K562 (cell line): Measurements from ENCODE around the gene MEGF11. TPM values are rescaled to one million over a fixed set of nuclear protein-coding genes. Genes with fewer than 3 reads are reported as not detected.

Experiments used
- ATAC-seq: fragments of 200-7000 bp; cut with Tn5 transposase; 3 replicates; pipeline ENCODE4 v1.9.1; 2020; ENCODE audit warnings: moderate library complexity
- BruUV-seq: library from RNA; stranded (reverse); fragments of 400-500 nt; replicated peaks from 2 replicates; lab custom pipeline; 2021; lab: Mats Ljungman, UMichigan
- CTCF ChIA-PET: fragments of 300-600 bp; formaldehyde crosslinking; extraction: SDS; loops from one replicate; lab custom pipeline; 2021; ENCODE audit warnings: low intra/inter-chr PET ratio; lab: Yijun Ruan, JAX
- POLR2A ChIA-PET: fragments of 300-600, 350-650 bp; sonication (Branson Sonifier 250); formaldehyde crosslinking; extraction: SDS; loops from one replicate; lab custom pipeline; 2021; ENCODE audit warnings: antibody characterized with exemption, inconsistent platforms; lab: Yijun Ruan, JAX
- DNase-seq, 4 experiments: peaks; one replicate each; pipeline versions ENCODE4 v3.0.0 to v3.0.0-alpha.2; 2011 to 2018; ENCODE audit warnings: low spot score in 3 of 4, mixed read lengths in 3 of 4; ENCODE audit errors: extremely low read depth in 1 of 4
- FAIRE-seq: peaks from 2 replicates; lab custom pipeline; 2011; peaks lifted over from hg19 to GRCh38; lab: Jason Lieb, UNC
- H2AFZ ChIP-seq: 2 replicates; pipeline ENCODE4 v1.6.0; 2011; ENCODE audit warnings: low read depth, low read length, control low read depth, inconsistent platforms
- H3K27ac ChIP-seq: fragments of 200-600 bp; 3 replicates; pipeline ENCODE4 v1.8.0; 2011; ENCODE audit warnings: low read depth, mild to moderate bottlenecking, control low read depth, inconsistent platforms, low read length, moderate library complexity, mixed read lengths; ENCODE audit errors: extremely low read depth
- H3K27me3 ChIP-seq, 2 experiments: fragments of 300-600 bp in 1 of 2; 2 replicates in 1 of 2; 3 replicates in 1 of 2; pipeline versions ENCODE4 v1.6.0 to v1.8.0; 2011; ENCODE audit warnings: inconsistent platforms in 2 of 2, low read length in 2 of 2, mild to moderate bottlenecking in 1 of 2, mixed read lengths in 1 of 2, moderate library complexity in 1 of 2; ENCODE audit not compliant: control insufficient read depth in 2 of 2, insufficient read depth in 2 of 2
- H3K36me3 ChIP-seq: fragments of 300-600 bp; 3 replicates; pipeline ENCODE4 v1.8.0; 2011; ENCODE audit warnings: mild to moderate bottlenecking, low read length, inconsistent platforms; ENCODE audit not compliant: control insufficient read depth, insufficient read depth
- H3K4me1 ChIP-seq, 2 experiments: fragments of 200-600 bp in 1 of 2; replicated peaks in 1 of 2; 2 replicates in 1 of 2; 3 replicates in 1 of 2; pipeline versions ENCODE4 v1.5.1 to v1.8.0; 2011; ENCODE audit warnings: inconsistent platforms in 2 of 2, low read length in 2 of 2, mild to moderate bottlenecking in 1 of 2, mixed read lengths in 1 of 2, moderate library complexity in 1 of 2; ENCODE audit not compliant: control insufficient read depth in 2 of 2, insufficient read depth in 2 of 2
- H3K4me2 ChIP-seq: 2 replicates; pipeline ENCODE4 v1.6.1; 2011; ENCODE audit warnings: low read length, control low read depth, inconsistent platforms, mixed read lengths; ENCODE audit not compliant: insufficient read depth
- H3K4me3 ChIP-seq: fragments of 200-600 bp; sonication (generic), shearing (Covaris generic); 2 replicates; pipeline ENCODE4 v1.5.1; 2016; ENCODE audit warnings: control low read depth, inconsistent platforms
- H3K79me2 ChIP-seq: fragments of 200-600 bp; 3 replicates; pipeline ENCODE4 v1.8.0; 2011; ENCODE audit warnings: low read length, inconsistent platforms; ENCODE audit not compliant: control insufficient read depth, insufficient read depth
- H3K9ac ChIP-seq, 2 experiments: 2 replicates each; pipeline versions ENCODE4 v1.6.0 to v1.6.1; 2011; ENCODE audit warnings: low read depth in 2 of 2, low read length in 2 of 2, control low read depth in 1 of 2, inconsistent platforms in 1 of 2, mild to moderate bottlenecking in 1 of 2, mixed read lengths in 1 of 2; ENCODE audit not compliant: insufficient read depth in 1 of 2
- H3K9me1 ChIP-seq: one replicate; pipeline ENCODE4 v1.6.0; 2011; ENCODE audit warnings: inconsistent platforms, mild to moderate bottlenecking, low read length, moderate library complexity; ENCODE audit not compliant: control insufficient read depth, insufficient read depth
- H3K9me3 ChIP-seq: replicated peaks from 2 replicates; pipeline ENCODE4 v1.5.1; 2011; ENCODE audit warnings: low read depth, low read length, inconsistent platforms; ENCODE audit not compliant: control insufficient read depth, insufficient read depth
- H4K20me1 ChIP-seq: replicated peaks from 2 replicates; pipeline ENCODE4 v1.6.1; 2011; ENCODE audit warnings: low read length, inconsistent platforms, mixed read lengths; ENCODE audit not compliant: control insufficient read depth, insufficient read depth
- HNRNPLL ChIP-seq: fragments of 200-400 bp; formaldehyde crosslinking; IDR thresholded peaks from 2 replicates; pipeline ENCODE4 v1.6.1; 2017; ENCODE audit warnings: low read length, low read depth, mild to moderate bottlenecking; ENCODE audit not compliant: poor library complexity, severe bottlenecking
- IRF2 ChIP-seq: sonication (generic); formaldehyde crosslinking; IDR thresholded peaks from 2 replicates; pipeline ENCODE4 v1.8.1; 2022; ENCODE audit warnings: mild to moderate bottlenecking, missing genetic modification reagents
- KDM1A ChIP-seq, 2 experiments: fragments of 450-650 bp; IDR thresholded peaks; 2 replicates each; pipeline ENCODE4 v1.6.1; 2016; ENCODE audit warnings: mild to moderate bottlenecking in 2 of 2
- MEF2D ChIP-seq: conservative IDR thresholded peaks from 2 replicates; pipeline ENCODE4 v1.6.1; 2016; ENCODE audit warnings: low read depth, missing genetic modification characterization, missing compliant biosample characterization
- NCOA1 ChIP-seq: fragments of 450-650 bp; IDR thresholded peaks from 2 replicates; pipeline ENCODE4 v1.6.1; 2016; ENCODE audit warnings: low read depth
- NR2F6 ChIP-seq: fragments of 450-650 bp; formaldehyde crosslinking; IDR thresholded peaks from 2 replicates; pipeline ENCODE4 v1.4.0; 2020; ENCODE audit warnings: mild to moderate bottlenecking
- ZC3H8 ChIP-seq: fragments of 450-650 bp; IDR thresholded peaks from 2 replicates; pipeline ENCODE4 v1.6.1; 2017
- WGBS: fragments of 100-300 bp; shearing (Covaris generic); methylation state at CpG from one replicate; pipeline ENCODE4 v1.1.6; 2016; ENCODE audit warnings: low coverage, mixed read lengths; ENCODE audit not compliant: insufficient coverage; ENCODE audit errors: missing lambda C conversion rate; 5-methylcytosine and 5-hydroxymethylcytosine counted together
- in situ Hi-C: fragments of 300-500 bp; cut with MboI; formaldehyde crosslinking; loops from 4 replicates; pipeline ENCODE4 v1.15.0; 2018; ENCODE audit warnings: inconsistent platforms, mixed read lengths
- intact Hi-C: fragments of 100-400 bp; cut with micrococcal nuclease; formaldehyde crosslinking; loops from 2 replicates; pipeline ENCODE4 v1.14.2; 2022
- polyA plus RNA-seq, 8 experiments: library from polyadenylated mRNA; depleted of rRNA in 4 of 8; stranded (reverse) in 5 of 8; unstranded in 3 of 8; fragments of >200 nt; fragmentation: Nextera tagmentation in 2 of 8; fragmentation: Illumina TruSeq in 1 of 8; extraction: Ambion mirVana in 2 of 8; extraction: Trizol in 1 of 8; gene quantifications; 2 replicates each; pipeline versions ENCODE4 v1.2.1 to v1.2.3, GENCODE V29; 2011 to 2014; ENCODE audit warnings: inconsistent platforms in 1 of 8, missing spikeins in 1 of 8
- total RNA-seq, 7 experiments: library from RNA; depleted of rRNA in 6 of 7; stranded (reverse); fragments of >200 nt in 6 of 7; fragmentation: Illumina TruSeq in 2 of 7; extraction: Trizol in 2 of 7; gene quantifications; 2 replicates each; pipeline versions ENCODE4 v1.2.1 to v1.2.3, GENCODE V29; 2011 to 2021; ENCODE audit warnings: low replicate concordance in 1 of 7
- TF ChIP-seq, protein P1 (sequence below): fragments of 450-650 bp; formaldehyde crosslinking; IDR thresholded peaks from 2 replicates; pipeline ENCODE4 v1.4.0; 2020; ENCODE audit warnings: mild to moderate bottlenecking, moderate library complexity

Gene MEGF11
- total and polyA plus RNA-seq, 9 of the 15 experiments (the other 6 are each of a cell fraction or from before 2014, with no cell fraction given), result 0.06 to 0.23 (median 0.20) TPM; not detected in 6

DNA sequence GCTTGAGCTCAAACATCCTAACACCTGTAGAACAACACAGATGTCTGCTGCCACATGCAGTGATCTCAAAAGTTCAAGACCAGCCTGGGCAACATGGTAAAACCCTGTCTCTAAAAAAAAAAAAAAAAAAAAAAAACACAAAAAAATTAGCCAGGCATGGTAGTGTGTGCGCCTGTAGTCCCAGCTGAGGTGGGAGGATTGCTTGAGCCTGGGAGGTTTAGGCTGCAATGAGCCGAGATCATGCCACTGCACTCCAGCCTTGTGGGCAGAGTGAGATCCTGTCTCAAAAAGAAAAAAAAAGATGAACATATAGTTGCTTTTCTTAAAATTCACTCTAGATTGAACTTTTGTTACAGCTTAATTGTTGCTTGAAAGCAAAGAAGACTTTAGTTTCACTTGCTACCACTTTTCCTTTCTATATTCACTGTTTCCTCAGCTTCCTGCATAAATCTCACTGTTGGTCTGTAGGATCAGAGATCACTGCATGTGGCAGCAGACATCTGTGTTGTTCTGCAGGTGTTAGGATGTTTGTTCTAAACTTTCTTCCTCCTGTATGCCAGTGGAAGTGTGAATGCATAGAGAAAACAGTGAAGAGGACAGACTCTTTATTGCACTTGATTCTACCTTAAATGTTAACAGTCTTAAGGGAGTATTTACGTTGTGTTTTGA, 371.6 kb downstream of the MEGF11 start:
- FAIRE-seq (no peak), DNase-seq (no peak), ATAC-seq (no peak)
- Histone ChIP-seq H3K4me1 (no peaks in the 10 kb centered on the region; a peak in 1 of 5 replicates), H4K20me1 (no peaks in the 10 kb centered on the region), H3K4me3 (no peak overlapping the region), H3K9me1 (no peaks in the 10 kb centered on the region), H3K27ac (no peak overlapping the region), H3K4me2 (no peak overlapping the region), H3K27me3 (no peaks in the 10 kb centered on the region), H2AFZ (no peak overlapping the region), H3K36me3 (peaks cover 97% of the 10 kb centered on the region), H3K9me3 (no peaks in the 10 kb centered on the region), H3K9ac (no peak overlapping the region), H3K79me2 (peaks cover 22% of the 10 kb centered on the region)
- TF ChIP-seq KDM1A (IDR thresholded peaks at IDR 0.05), result no peak
- CTCF ChIA-PET, result no interaction called here
- POLR2A ChIA-PET, result interaction anchor here (1.1 to 1.5 kb wide), 3 partner anchors 10 to 16 kb away, joined by 3 to 6 read pairs (median 5); no protein-coding TSS in a partner anchor
- in situ Hi-C loops, result no loop called here
- no TSS peak for BruUV-seq
- intact Hi-C loops, result no loop called here
- 89% methylated on average over 3 of the region's 3 CpGs for WGBS

DNA sequence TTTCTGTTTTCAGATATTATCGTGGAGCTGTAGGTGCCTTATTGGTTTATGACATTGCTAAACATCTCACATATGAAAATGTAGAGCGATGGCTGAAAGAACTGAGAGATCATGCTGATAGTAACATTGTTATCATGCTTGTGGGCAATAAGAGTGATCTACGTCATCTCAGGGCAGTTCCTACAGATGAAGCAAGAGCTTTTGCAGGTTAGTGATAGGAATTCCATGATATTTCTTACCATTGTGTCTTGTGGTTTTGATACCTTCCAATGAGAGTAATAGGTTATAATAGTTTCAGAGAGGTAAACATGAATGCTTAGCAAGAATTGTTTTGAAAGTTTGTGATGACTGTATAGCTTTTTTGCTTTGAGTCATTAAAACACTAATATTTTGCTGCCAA, 375.8 kb downstream of the MEGF11 start:
- CTCF ChIA-PET, result no interaction called here
- TF ChIP-seq ZC3H8 (no peak), NR2F6 (no peak), IRF2 (no peak), HNRNPLL (no peak), MEF2D (tag) (no peak), NCOA1 (no peak)
- TF ChIP-seq, protein P1, sequence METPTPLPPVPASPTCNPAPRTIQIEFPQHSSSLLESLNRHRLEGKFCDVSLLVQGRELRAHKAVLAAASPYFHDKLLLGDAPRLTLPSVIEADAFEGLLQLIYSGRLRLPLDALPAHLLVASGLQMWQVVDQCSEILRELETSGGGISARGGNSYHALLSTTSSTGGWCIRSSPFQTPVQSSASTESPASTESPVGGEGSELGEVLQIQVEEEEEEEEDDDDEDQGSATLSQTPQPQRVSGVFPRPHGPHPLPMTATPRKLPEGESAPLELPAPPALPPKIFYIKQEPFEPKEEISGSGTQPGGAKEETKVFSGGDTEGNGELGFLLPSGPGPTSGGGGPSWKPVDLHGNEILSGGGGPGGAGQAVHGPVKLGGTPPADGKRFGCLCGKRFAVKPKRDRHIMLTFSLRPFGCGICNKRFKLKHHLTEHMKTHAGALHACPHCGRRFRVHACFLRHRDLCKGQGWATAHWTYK (CRISPR knock-in tag), result no peak
- TF ChIP-seq, all 486 proteins: peak for 0
- no peak overlapping the region for H2AFZ ChIP-seq
- H3K9ac ChIP-seq, result no peak overlapping the region
- no peak overlapping the region for H3K4me3 ChIP-seq
- no peaks in the 10 kb centered on the region for H3K27me3 ChIP-seq
- ATAC-seq (no peak), DNase-seq (no peak), FAIRE-seq (no peak)
- peaks cover 0 to 2% of the 10 kb centered on the region in 2 experiments; a peak in 2 of 5 replicates for H3K4me1 ChIP-seq
- no TSS peak for BruUV-seq
- intact Hi-C loops (no loop called here), in situ Hi-C loops (no loop called here)
- no peaks in the 10 kb centered on the region for H3K9me3 ChIP-seq
- no peak overlapping the region for H3K4me2 ChIP-seq
- H3K36me3 ChIP-seq, result peaks cover 89% of the 10 kb centered on the region
- POLR2A ChIA-PET, result interaction anchor here (0.6 to 2.0 kb wide), 3 partner anchors 8 to 415 kb away, joined by 3 to 9 read pairs (median 3); partner anchors contain the start of gene RAB11A
- no peak overlapping the region for H3K27ac ChIP-seq
- H3K79me2 ChIP-seq, result peaks cover 58% of the 10 kb centered on the region
- WGBS, result 67% methylated on average over 3 of the region's 3 CpGs
- H4K20me1 ChIP-seq, result no peaks in the 10 kb centered on the region
- H3K9me1 ChIP-seq, result no peaks in the 10 kb centered on the region
